Neuronal stem cell (in vitro differentiated cells): ENCODE results near the gene MAPK1.

ENCODE experiments used
- DNase-seq: peaks from one replicate; pipeline ENCODE4 v3.0.0-alpha.2; 2013; ENCODE audit warnings: low spot score
- H2AFZ ChIP-seq: one replicate; pipeline ENCODE4 v1.6.1; 2013; ENCODE audit warnings: mild to moderate bottlenecking, low read length, inconsistent platforms
- H2AK5ac ChIP-seq: 2 replicates; pipeline ENCODE4 v1.6.1; 2013; ENCODE audit warnings: low read depth, mild to moderate bottlenecking, inconsistent platforms, low read length, moderate library complexity, mixed read lengths
- H2BK120ac ChIP-seq: 2 replicates; pipeline ENCODE4 v1.6.1; 2013; ENCODE audit warnings: low read depth, mild to moderate bottlenecking, inconsistent platforms, low read length, moderate library complexity, mixed read lengths
- H2BK12ac ChIP-seq: one replicate; pipeline ENCODE4 v1.6.1; 2013; ENCODE audit warnings: low read length, inconsistent platforms
- H2BK15ac ChIP-seq: 2 replicates; pipeline ENCODE4 v1.6.1; 2013; ENCODE audit warnings: mild to moderate bottlenecking, low read length, inconsistent platforms, mixed read lengths
- H2BK5ac ChIP-seq: one replicate; pipeline ENCODE4 v1.6.1; 2013; ENCODE audit warnings: inconsistent platforms, mild to moderate bottlenecking, low read length, moderate library complexity
- H3K14ac ChIP-seq: one replicate; pipeline ENCODE4 v1.6.1; 2013; ENCODE audit warnings: low read length, inconsistent platforms
- H3K18ac ChIP-seq: 2 replicates; pipeline ENCODE4 v1.6.1; 2013; ENCODE audit warnings: low read length, inconsistent platforms
- H3K23ac ChIP-seq: 2 replicates; pipeline ENCODE4 v1.6.1; 2013; ENCODE audit warnings: low read depth, mild to moderate bottlenecking, mixed read lengths, low read length, inconsistent platforms; ENCODE audit not compliant: poor library complexity
- H3K27ac ChIP-seq: replicated peaks from 3 replicates; pipeline ENCODE4 v1.5.1; 2013; ENCODE audit warnings: low read length, inconsistent platforms
- H3K27me3 ChIP-seq, 3 experiments: 2 replicates each; pipeline ENCODE4 v1.6.1; 2013; ENCODE audit warnings: low read length in 3 of 3, mild to moderate bottlenecking in 2 of 3, inconsistent platforms in 1 of 3, low read depth in 1 of 3, mixed read lengths in 1 of 3, moderate library complexity in 1 of 3; ENCODE audit not compliant: control insufficient read depth in 3 of 3, insufficient read depth in 3 of 3
- H3K36me3 ChIP-seq, 2 donors: replicated peaks in 1 of 2; 2 replicates each; pipeline ENCODE4 v1.6.1; 2013; ENCODE audit warnings: low read length in 2 of 2; ENCODE audit not compliant: control insufficient read depth in 2 of 2, insufficient read depth in 2 of 2
- H3K4ac ChIP-seq: 2 replicates; pipeline ENCODE4 v1.6.1; 2013; ENCODE audit warnings: inconsistent platforms, mild to moderate bottlenecking, low read length, moderate library complexity
- H3K4me1 ChIP-seq, 2 donors: 1 replicate in 1 of 2; 2 replicates in 1 of 2; pipeline ENCODE4 v1.6.1; 2013; ENCODE audit warnings: low read length in 2 of 2, low read depth in 1 of 2; ENCODE audit not compliant: control insufficient read depth in 2 of 2, insufficient read depth in 1 of 2
- H3K4me2 ChIP-seq: one replicate; pipeline ENCODE4 v1.6.1; 2013; ENCODE audit warnings: mild to moderate bottlenecking, low read length, inconsistent platforms; ENCODE audit not compliant: insufficient read depth, poor library complexity, severe bottlenecking
- H3K4me3 ChIP-seq, 2 donors: 2 replicates each; pipeline ENCODE4 v1.5.1; 2013; ENCODE audit warnings: low read length in 2 of 2, mild to moderate bottlenecking in 2 of 2, inconsistent platforms in 1 of 2, moderate library complexity in 1 of 2
- H3K79me1 ChIP-seq: one replicate; pipeline ENCODE4 v1.6.1; 2013; ENCODE audit warnings: low read depth, mild to moderate bottlenecking, inconsistent platforms, low read length, moderate library complexity
- H3K9ac ChIP-seq: one replicate; pipeline ENCODE4 v1.6.1; 2013; ENCODE audit warnings: mild to moderate bottlenecking, low read depth, low read length, inconsistent platforms; ENCODE audit not compliant: poor library complexity
- H3K9me3 ChIP-seq, 2 donors: replicated peaks in 1 of 2; 2 replicates each; pipeline versions ENCODE3 to v1.6.1; 2013; ENCODE audit warnings: low read length in 2 of 2, mild to moderate bottlenecking in 2 of 2, inconsistent platforms in 1 of 2, low read depth in 1 of 2, mixed read lengths in 1 of 2, moderate library complexity in 1 of 2; ENCODE audit not compliant: control insufficient read depth in 2 of 2, insufficient read depth in 1 of 2
- H4K8ac ChIP-seq: one replicate; pipeline ENCODE4 v1.6.1; 2013; ENCODE audit warnings: low read depth, mild to moderate bottlenecking, inconsistent platforms, low read length, moderate library complexity
- H4K91ac ChIP-seq: one replicate; pipeline ENCODE4 v1.6.1; 2013; ENCODE audit warnings: low read length, low read depth, mild to moderate bottlenecking, inconsistent platforms; ENCODE audit not compliant: poor library complexity
- WGBS, 2 donors: extraction: QIAGEN DNeasy Blood & Tissue Kit; methylation state at CpG; one replicate each; pipeline ENCODE4 v1.1.7; 2013; ENCODE audit warnings: missing lambda C conversion rate in 2 of 2, mixed read lengths in 1 of 2; ENCODE audit not compliant: insufficient read length in 2 of 2, insufficient replicate concordance in 1 of 2; ENCODE audit errors: extremely low coverage in 2 of 2; 5-methylcytosine and 5-hydroxymethylcytosine counted together

Gene MAPK1

DNA sequence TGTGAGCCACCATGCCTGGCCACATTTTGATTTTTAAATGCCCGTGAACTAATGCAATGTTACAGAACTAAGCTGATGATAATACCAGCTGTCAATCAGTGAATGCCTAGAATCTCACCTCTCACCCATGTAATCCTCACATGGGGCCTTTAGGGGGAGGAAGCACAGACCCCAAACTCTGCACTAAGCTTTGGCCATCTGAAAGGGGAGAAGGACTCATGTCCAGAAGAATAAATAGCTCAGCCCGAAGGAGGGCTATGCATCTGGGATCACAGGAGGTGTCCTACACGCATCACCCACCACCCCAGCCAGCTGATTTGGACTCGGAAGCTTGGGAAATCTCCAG is 95.8 kb downstream of the MAPK1 start:
- no peak overlapping the region for H3K27ac ChIP-seq
- no peak overlapping the region for H2AK5ac ChIP-seq
- no peak overlapping the region for H2BK5ac ChIP-seq
- H3K79me1 ChIP-seq = peaks cover 5% of the 10 kb centered on the region
- H2BK15ac ChIP-seq = no peak overlapping the region
- H3K4me2 ChIP-seq = no peak overlapping the region
- no peak for DNase-seq
- H4K91ac ChIP-seq = no peak overlapping the region
- no peaks in the 10 kb centered on the region for H3K27me3 ChIP-seq
- H2BK120ac ChIP-seq = no peak overlapping the region
- H3K14ac ChIP-seq = no peak overlapping the region
- no peaks in the 10 kb centered on the region for H3K9me3 ChIP-seq
- H3K36me3 ChIP-seq = peaks cover 40 to 83% of the 10 kb centered on the region in 2 donors
- no peak overlapping the region for H2BK12ac ChIP-seq
- H3K4ac ChIP-seq = no peak overlapping the region
- no peak overlapping the region for H3K9ac ChIP-seq
- H2AFZ ChIP-seq = no peak overlapping the region
- no peak overlapping the region for H3K23ac ChIP-seq
- no peak overlapping the region for H3K18ac ChIP-seq
- no CpG with 5 or more reads among the region's 4 CpGs for WGBS, 2 donors
- no peaks in the 10 kb centered on the region for H3K4me1 ChIP-seq
- no peak overlapping the region for H4K8ac ChIP-seq
- H3K4me3 ChIP-seq = no peak overlapping the region

- H2BK15ac ChIP-seq = no peak overlapping the region
- no peak overlapping the region for H3K4ac ChIP-seq
- H3K27me3 ChIP-seq = no peaks in the 10 kb centered on the region
- no peak overlapping the region for H4K91ac ChIP-seq
- no CpG with 5 or more reads among the region's 1 CpG for WGBS, 2 donors
- H4K8ac ChIP-seq = no peak overlapping the region
- H3K4me2 ChIP-seq = no peak overlapping the region
- no peak overlapping the region for H2BK12ac ChIP-seq
- no peaks in the 10 kb centered on the region for H3K4me1 ChIP-seq
- no peak overlapping the region for H3K18ac ChIP-seq
- no peak overlapping the region for H2AFZ ChIP-seq
- H3K4me3 ChIP-seq = no peak overlapping the region
- H2BK5ac ChIP-seq = no peak overlapping the region
- peaks cover 64 to 96% of the 10 kb centered on the region in 2 donors for H3K36me3 ChIP-seq
- H3K9ac ChIP-seq = no peak overlapping the region
- H3K27ac ChIP-seq = no peak overlapping the region
- H3K79me1 ChIP-seq = peaks cover 5% of the 10 kb centered on the region
- H3K9me3 ChIP-seq = no peaks in the 10 kb centered on the region
- no peak overlapping the region for H3K14ac ChIP-seq
- no peak for DNase-seq
- H2BK120ac ChIP-seq = no peak overlapping the region
- no peak overlapping the region for H2AK5ac ChIP-seq
- H3K23ac ChIP-seq = no peak overlapping the region
Measured at GRCh38 chr22:21768435-21768834, 99.0 kb downstream of the MAPK1 start.

- H3K18ac ChIP-seq = no peak overlapping the region
- H4K8ac ChIP-seq = no peak overlapping the region
- H2AK5ac ChIP-seq = no peak overlapping the region
- peaks cover 2% of the 10 kb centered on the region for H3K79me1 ChIP-seq
- H2BK120ac ChIP-seq = no peak overlapping the region
- H3K14ac ChIP-seq = no peak overlapping the region
- no peak overlapping the region for H2AFZ ChIP-seq
- no peak overlapping the region for H3K23ac ChIP-seq
- H3K27ac ChIP-seq = no peak overlapping the region
- no peak overlapping the region for H3K4ac ChIP-seq
- no peak overlapping the region for H3K4me2 ChIP-seq
- no peak overlapping the region for H2BK12ac ChIP-seq
- H2BK15ac ChIP-seq = no peak overlapping the region
- no peak overlapping the region for H2BK5ac ChIP-seq
- no peaks in the 10 kb centered on the region for H3K27me3 ChIP-seq
- no peak overlapping the region for H3K4me3 ChIP-seq
- DNase-seq = no peak
- H3K9me3 ChIP-seq = no peaks in the 10 kb centered on the region
- H3K36me3 ChIP-seq = peaks cover 67 to 98% of the 10 kb centered on the region in 2 donors
- H3K4me1 ChIP-seq = no peaks in the 10 kb centered on the region
- H4K91ac ChIP-seq = no peak overlapping the region
- WGBS, 2 donors = no CpG with 5 or more reads among the region's 15 CpGs
- H3K9ac ChIP-seq = no peak overlapping the region
Measured at GRCh38 chr22:21766691-21767462, 100.6 kb downstream of the MAPK1 start.

DNA sequence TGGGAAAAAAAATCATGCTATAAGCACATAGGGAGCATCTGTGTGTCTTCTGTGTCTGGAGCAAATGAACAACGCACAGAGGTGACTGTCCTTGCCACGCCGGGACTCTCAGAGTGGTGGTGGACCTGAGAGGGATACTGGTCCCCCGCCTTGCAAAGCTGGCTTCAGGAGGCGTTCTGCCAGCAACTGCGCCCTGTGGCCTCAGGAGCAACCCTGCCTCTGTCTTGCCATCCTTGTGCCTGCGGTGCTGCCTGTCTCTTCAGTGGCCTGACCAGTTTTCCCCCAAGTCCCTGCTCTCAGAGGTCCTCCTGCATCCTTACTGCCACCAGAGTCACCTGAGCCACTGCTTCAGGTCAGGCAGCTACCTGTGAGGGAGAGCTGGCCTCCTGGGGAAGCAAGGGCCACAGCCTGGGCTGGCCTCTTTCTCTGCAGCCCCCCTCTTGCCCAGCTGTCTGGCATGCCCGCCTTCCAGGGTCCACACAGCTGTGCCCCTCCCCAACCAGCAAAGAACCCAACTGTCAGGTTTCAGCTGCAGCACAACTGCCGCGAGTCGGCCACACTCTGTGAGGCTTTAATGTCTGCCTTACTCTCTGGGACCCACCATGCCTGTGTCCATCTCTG is 101.4 kb downstream of the MAPK1 start:
- H2BK120ac ChIP-seq = no peak overlapping the region
- H3K4me3 ChIP-seq = no peak overlapping the region
- DNase-seq = no peak
- no peak overlapping the region for H2BK15ac ChIP-seq
- no peak overlapping the region for H3K27ac ChIP-seq
- no peaks in the 10 kb centered on the region for H3K27me3 ChIP-seq
- no CpG with 5 or more reads among the region's 11 CpGs for WGBS, 2 donors
- no peak overlapping the region for H2BK5ac ChIP-seq
- H2AK5ac ChIP-seq = no peak overlapping the region
- H3K23ac ChIP-seq = peak overlapping the region; percentile 58
- no peaks in the 10 kb centered on the region for H3K4me1 ChIP-seq
- H4K8ac ChIP-seq = no peak overlapping the region
- H3K9ac ChIP-seq = no peak overlapping the region
- H3K9me3 ChIP-seq = no peaks in the 10 kb centered on the region
- no peak overlapping the region for H4K91ac ChIP-seq
- no peak overlapping the region for H3K14ac ChIP-seq
- no peak overlapping the region for H3K4me2 ChIP-seq
- H3K79me1 ChIP-seq = peaks cover 2% of the 10 kb centered on the region
- no peak overlapping the region for H2AFZ ChIP-seq
- H3K18ac ChIP-seq = no peak overlapping the region
- H2BK12ac ChIP-seq = no peak overlapping the region
- peaks cover 64 to 98% of the 10 kb centered on the region in 2 donors for H3K36me3 ChIP-seq
- H3K4ac ChIP-seq = no peak overlapping the region
